Endodermal cell (in vitro differentiated cells): ENCODE measurements around the gene SLC1A1. TPM values are rescaled to one million over a fixed set of nuclear protein-coding genes. Genes with fewer than 3 reads are reported as not detected.

Source experiments
- DNase-seq: peaks from one replicate; pipeline ENCODE4 v3.0.0-alpha.2; 2017
- H3K27ac ChIP-seq: 2 replicates; pipeline ENCODE4 v1.5.1; 2013; ENCODE audit warnings: mild to moderate bottlenecking, low read depth, low read length, moderate library complexity
- H3K27me3 ChIP-seq: 2 replicates; pipeline ENCODE4 v1.6.1; 2013; ENCODE audit warnings: mild to moderate bottlenecking, low read length, moderate library complexity; ENCODE audit not compliant: insufficient read depth, control insufficient read depth, poor library complexity, severe bottlenecking
- H3K36me3 ChIP-seq: 2 replicates; pipeline ENCODE4 v1.7.0; 2013; ENCODE audit warnings: mild to moderate bottlenecking, low read length, moderate library complexity; ENCODE audit not compliant: control insufficient read depth, insufficient read depth
- H3K4me1 ChIP-seq: one replicate; pipeline ENCODE4 v1.7.0; 2013; ENCODE audit warnings: low read length; ENCODE audit not compliant: control insufficient read depth, insufficient read depth
- H3K4me3 ChIP-seq: 2 replicates; pipeline ENCODE4 v1.5.1; 2013; ENCODE audit warnings: mild to moderate bottlenecking, low read length, moderate library complexity
- H3K9ac ChIP-seq: 2 replicates; pipeline ENCODE4 v1.6.1; 2013; ENCODE audit warnings: mild to moderate bottlenecking, low read length, moderate library complexity; ENCODE audit not compliant: poor library complexity, severe bottlenecking; ENCODE audit errors: extremely low read depth
- H3K9me3 ChIP-seq: 2 replicates; pipeline ENCODE4 v1.6.1; 2013; ENCODE audit warnings: mild to moderate bottlenecking, low read length, moderate library complexity; ENCODE audit not compliant: control insufficient read depth
- H3K27ac Mint-ChIP-seq: 2 replicates; pipeline ENCODE4 v1.8.0; 2020; ENCODE audit warnings: mixed read lengths
- H3K27me3 Mint-ChIP-seq: 2 replicates; pipeline ENCODE4 v1.8.0; 2021; ENCODE audit warnings: mild to moderate bottlenecking, mixed read lengths; ENCODE audit not compliant: insufficient read depth
- H3K36me3 Mint-ChIP-seq: 2 replicates; pipeline ENCODE4 v1.8.0; 2020; ENCODE audit warnings: low read depth, mixed read lengths
- H3K4me1 Mint-ChIP-seq: 2 replicates; pipeline ENCODE4 v1.8.0; 2020; ENCODE audit warnings: mixed read lengths
- H3K4me3 Mint-ChIP-seq: 2 replicates; pipeline ENCODE4 v1.8.0; 2020; ENCODE audit warnings: mild to moderate bottlenecking, moderate library complexity, mixed read lengths
- H3K9me3 Mint-ChIP-seq: 2 replicates; pipeline ENCODE4 v1.8.0; 2020; ENCODE audit warnings: mild to moderate bottlenecking, mixed read lengths
- WGBS, 2 experiments: methylation state at CpG; one replicate each; pipeline versions ENCODE4 v1.1.5 to v1.1.7; 2013; ENCODE audit warnings: missing lambda C conversion rate in 2 of 2, mixed read lengths in 1 of 2; ENCODE audit not compliant: insufficient coverage in 1 of 2, insufficient read length in 1 of 2; 5-methylcytosine and 5-hydroxymethylcytosine counted together
- total RNA-seq, 2 donors: library from RNA; stranded (reverse); fragmentation: NEBNext Ultra II Directional in 1 of 2; extraction: Animal tissue kit (Norgen Biotek cat#: 25700) in 1 of 2; gene quantifications; 2 replicates in 1 of 2; 3 replicates in 1 of 2; pipeline ENCODE4 v1.2.1, GENCODE V29; 2021
- TF ChIP-seq, protein P1 (sequence below): fragments of 200-600 bp; sonication (generic); conservative IDR thresholded peaks from 2 replicates; pipeline ENCODE4 v1.5.0; 2021; ENCODE audit warnings: antibody characterized with exemption, mild to moderate bottlenecking

The SLC1A1 gene
- total RNA-seq, 2 donors from 2014 or later, result 5.5 to 11.3 TPM

DNA sequence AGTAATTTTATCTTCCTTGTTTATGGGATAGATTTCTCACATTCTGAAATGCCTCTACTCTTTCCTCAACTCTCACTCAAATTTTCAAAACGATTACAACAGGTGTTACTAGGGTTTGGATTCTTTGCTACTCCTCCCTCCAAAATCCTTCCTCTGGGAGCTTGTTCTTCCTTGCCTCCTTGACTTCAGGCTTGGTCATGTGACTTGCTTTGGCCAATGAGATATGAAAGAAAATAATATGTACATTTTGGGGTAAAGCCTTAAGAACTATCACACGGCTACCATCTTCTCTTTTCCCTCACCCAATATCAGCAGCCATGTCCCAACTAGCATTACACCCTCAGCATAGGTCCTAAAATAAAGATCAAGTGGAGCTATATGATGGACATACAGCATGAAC is 28.8 kb upstream of the SLC1A1 start:
- no peaks in the 10 kb centered on the region for H3K36me3 ChIP-seq
- H3K4me3 ChIP-seq, result no peak overlapping the region
- H3K9ac ChIP-seq, result no peak overlapping the region
- TF ChIP-seq, protein P1, sequence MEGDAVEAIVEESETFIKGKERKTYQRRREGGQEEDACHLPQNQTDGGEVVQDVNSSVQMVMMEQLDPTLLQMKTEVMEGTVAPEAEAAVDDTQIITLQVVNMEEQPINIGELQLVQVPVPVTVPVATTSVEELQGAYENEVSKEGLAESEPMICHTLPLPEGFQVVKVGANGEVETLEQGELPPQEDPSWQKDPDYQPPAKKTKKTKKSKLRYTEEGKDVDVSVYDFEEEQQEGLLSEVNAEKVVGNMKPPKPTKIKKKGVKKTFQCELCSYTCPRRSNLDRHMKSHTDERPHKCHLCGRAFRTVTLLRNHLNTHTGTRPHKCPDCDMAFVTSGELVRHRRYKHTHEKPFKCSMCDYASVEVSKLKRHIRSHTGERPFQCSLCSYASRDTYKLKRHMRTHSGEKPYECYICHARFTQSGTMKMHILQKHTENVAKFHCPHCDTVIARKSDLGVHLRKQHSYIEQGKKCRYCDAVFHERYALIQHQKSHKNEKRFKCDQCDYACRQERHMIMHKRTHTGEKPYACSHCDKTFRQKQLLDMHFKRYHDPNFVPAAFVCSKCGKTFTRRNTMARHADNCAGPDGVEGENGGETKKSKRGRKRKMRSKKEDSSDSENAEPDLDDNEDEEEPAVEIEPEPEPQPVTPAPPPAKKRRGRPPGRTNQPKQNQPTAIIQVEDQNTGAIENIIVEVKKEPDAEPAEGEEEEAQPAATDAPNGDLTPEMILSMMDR, result no peak
- no peaks in the 10 kb centered on the region for H3K4me1 ChIP-seq
- H3K27ac ChIP-seq, result no peak overlapping the region
- Mint-ChIP-seq H3K36me3 (peaks cover 3% of the 10 kb centered on the region), H3K9me3 (peaks cover 7% of the 10 kb centered on the region), H3K27me3 (peaks cover 1% of the 10 kb centered on the region), H3K4me3 (no peak overlapping the region), H3K27ac (no peak overlapping the region), H3K4me1 (no peaks in the 10 kb centered on the region)
- no peaks in the 10 kb centered on the region for H3K9me3 ChIP-seq
- H3K27me3 ChIP-seq, result no peaks in the 10 kb centered on the region
- WGBS, 2 experiments, result 100% methylated on average over 1 of the region's 2 CpGs
- DNase-seq, result no peak

DNA sequence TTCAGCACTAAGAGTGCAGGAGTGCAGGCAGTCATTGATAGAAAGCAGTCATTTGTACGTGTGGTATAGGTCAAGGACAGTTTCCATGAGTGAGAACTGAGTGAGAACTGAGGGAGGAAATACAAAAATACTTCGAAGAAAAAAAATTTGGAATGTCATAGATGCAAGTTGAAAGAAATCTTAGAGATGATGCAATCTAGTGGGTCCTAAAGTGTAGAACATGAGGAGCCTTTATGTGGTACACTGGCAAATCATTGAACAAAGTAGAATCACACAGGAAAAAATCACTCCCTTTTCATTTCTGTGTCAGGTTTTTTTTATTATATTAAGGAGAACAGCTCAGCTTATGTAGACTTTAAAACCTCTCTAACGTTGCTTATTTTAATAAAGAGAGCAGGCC is 26.4 kb upstream of the SLC1A1 start:
- peaks cover 5% of the 10 kb centered on the region for H3K36me3 Mint-ChIP-seq
- Histone ChIP-seq H3K27ac (no peak overlapping the region), H3K9ac (no peak overlapping the region), H3K27me3 (no peaks in the 10 kb centered on the region), H3K9me3 (no peaks in the 10 kb centered on the region), H3K36me3 (no peaks in the 10 kb centered on the region), H3K4me3 (no peak overlapping the region), H3K4me1 (no peaks in the 10 kb centered on the region)
- H3K4me3 Mint-ChIP-seq, result no peak overlapping the region
- peaks cover 20% of the 10 kb centered on the region for H3K9me3 Mint-ChIP-seq
- peaks cover 3% of the 10 kb centered on the region for H3K27me3 Mint-ChIP-seq
- no peak overlapping the region for H3K27ac Mint-ChIP-seq
- 81 to 91% methylated on average over 2 to 3 of the region's 3 CpGs for WGBS, 2 experiments
- TF ChIP-seq, protein P1, result no peak
- no peak for DNase-seq
- H3K4me1 Mint-ChIP-seq, result no peaks in the 10 kb centered on the region

DNA sequence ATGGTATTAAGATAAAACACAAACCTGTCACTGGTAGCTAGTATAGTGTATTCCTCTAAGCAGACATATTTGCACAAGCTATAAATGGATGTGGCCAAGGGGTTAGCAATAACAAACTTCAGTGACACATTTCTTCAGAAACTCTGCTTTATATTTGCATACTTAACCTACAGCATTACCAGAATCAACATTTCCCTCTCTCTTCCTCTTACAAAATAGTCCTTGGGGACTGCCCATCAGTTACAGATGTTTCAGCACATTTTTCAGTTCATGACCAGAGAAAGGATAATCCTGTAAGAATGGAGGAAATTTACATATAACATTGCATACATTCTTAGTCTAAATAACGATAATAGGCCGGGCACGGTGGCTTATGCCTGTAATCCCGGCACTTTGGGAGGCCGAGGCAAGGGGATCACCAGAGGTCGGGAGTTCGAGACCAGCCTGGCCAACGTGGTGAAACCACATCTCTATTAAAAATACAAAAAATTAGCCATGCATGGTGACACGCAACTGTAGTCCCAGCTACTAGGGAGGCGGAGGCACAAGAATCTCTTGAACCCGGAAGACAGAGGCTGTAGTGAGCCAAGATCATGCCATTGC is 25.3 kb upstream of the SLC1A1 start:
- DNase-seq, result no peak
- H3K36me3 Mint-ChIP-seq, result peaks cover 5% of the 10 kb centered on the region
- H3K9me3 ChIP-seq, result no peaks in the 10 kb centered on the region
- no peak overlapping the region for H3K27ac ChIP-seq
- WGBS, 2 experiments, result 91 to 96% methylated on average over 6 to 11 of the region's 11 CpGs
- H3K9ac ChIP-seq, result no peak overlapping the region
- no peak overlapping the region for H3K4me3 Mint-ChIP-seq
- H3K36me3 ChIP-seq, result no peaks in the 10 kb centered on the region
- peaks cover 2% of the 10 kb centered on the region for H3K27me3 Mint-ChIP-seq
- no peak overlapping the region for H3K27ac Mint-ChIP-seq
- no peaks in the 10 kb centered on the region for H3K4me1 Mint-ChIP-seq
- no peaks in the 10 kb centered on the region for H3K27me3 ChIP-seq
- no peak overlapping the region for H3K4me3 ChIP-seq
- H3K9me3 Mint-ChIP-seq, result peaks cover 20% of the 10 kb centered on the region
- H3K4me1 ChIP-seq, result no peaks in the 10 kb centered on the region
- TF ChIP-seq, protein P1, result no peak
